ENCODE results near the gene SMG7. TPM values are rescaled to one million over a fixed set of nuclear protein-coding genes. Genes with fewer than 3 reads are reported as not detected.

Gene SMG7
- total and polyA plus RNA-seq, 2 donors: 13.4 to 22.9 TPM

GRCh38 chr1:183592733-183593132, 120.4 kb downstream of the SMG7 start:
- WGBS: 91% methylated on average over 7 of the region's 7 CpGs
- Histone ChIP-seq H3K27me3 (ENCODE audit: control insufficient read depth in 2 of 2, insufficient read depth in 1 of 2, low read length in 1 of 2) (no peaks in the 10 kb centered on the region), H3K4me1 (ENCODE audit: control insufficient read depth in 2 of 2, insufficient read depth in 2 of 2, low read length in 2 of 2) (peaks cover 0 to 4% of the 10 kb centered on the region in 2 donors), H3K36me3 (ENCODE audit: control insufficient read depth in 2 of 2, insufficient read depth in 2 of 2, low read length in 1 of 2) (no peaks in the 10 kb centered on the region), H3K4me3 (ENCODE audit: low read length in 2 of 2) (no peak overlapping the region), H3K27ac (ENCODE audit: low read depth in 1 of 2, low read length in 1 of 2) (no peak overlapping the region), H3K9me3 (ENCODE audit: control insufficient read depth in 2 of 2, insufficient read depth in 1 of 2, low read length in 1 of 2) (no peaks in the 10 kb centered on the region)
- no peak for DNase-seq (ENCODE audit: low read depth in 6 of 9, low spot score in 9 of 9)

GRCh38 chr1:183593356-183593755, 121.1 kb downstream of the SMG7 start:
- 88% methylated on average over 3 of the region's 3 CpGs for WGBS
- Histone ChIP-seq H3K9me3 (ENCODE audit: control insufficient read depth in 2 of 2, insufficient read depth in 1 of 2, low read length in 1 of 2) (no peaks in the 10 kb centered on the region), H3K27me3 (ENCODE audit: control insufficient read depth in 2 of 2, insufficient read depth in 1 of 2, low read length in 1 of 2) (no peaks in the 10 kb centered on the region), H3K4me3 (ENCODE audit: low read length in 2 of 2) (no peak overlapping the region), H3K4me1 (ENCODE audit: control insufficient read depth in 2 of 2, insufficient read depth in 2 of 2, low read length in 2 of 2) (peaks cover 0 to 4% of the 10 kb centered on the region in 2 donors), H3K36me3 (ENCODE audit: control insufficient read depth in 2 of 2, insufficient read depth in 2 of 2, low read length in 1 of 2) (no peaks in the 10 kb centered on the region), H3K27ac (ENCODE audit: low read depth in 1 of 2, low read length in 1 of 2) (no peak overlapping the region)
- DNase-seq (ENCODE audit: low read depth in 6 of 9, low spot score in 9 of 9): no peak

GRCh38 chr1:183595537-183595936, 123.2 kb downstream of the SMG7 start:
- no peak for DNase-seq (ENCODE audit: low read depth in 6 of 9, low spot score in 9 of 9)
- H3K27me3 ChIP-seq (ENCODE audit: control insufficient read depth in 2 of 2, insufficient read depth in 1 of 2, low read length in 1 of 2): no peaks in the 10 kb centered on the region
- no peak overlapping the region for H3K27ac ChIP-seq (ENCODE audit: low read depth in 1 of 2, low read length in 1 of 2)
- no peak overlapping the region for H3K4me3 ChIP-seq (ENCODE audit: low read length in 2 of 2)
- H3K4me1 ChIP-seq (ENCODE audit: control insufficient read depth in 2 of 2, insufficient read depth in 2 of 2, low read length in 2 of 2): peaks cover 0 to 4% of the 10 kb centered on the region in 2 donors
- no peaks in the 10 kb centered on the region for H3K9me3 ChIP-seq (ENCODE audit: control insufficient read depth in 2 of 2, insufficient read depth in 1 of 2, low read length in 1 of 2)
- WGBS: 98% methylated on average over 2 of the region's 2 CpGs
- H3K36me3 ChIP-seq (ENCODE audit: control insufficient read depth in 2 of 2, insufficient read depth in 2 of 2, low read length in 1 of 2): no peaks in the 10 kb centered on the region

GRCh38 chr1:183596500-183596899, 124.2 kb downstream of the SMG7 start:
- H3K36me3 ChIP-seq (ENCODE audit: control insufficient read depth in 2 of 2, insufficient read depth in 2 of 2, low read length in 1 of 2): no peaks in the 10 kb centered on the region
- H3K4me1 ChIP-seq (ENCODE audit: control insufficient read depth in 2 of 2, insufficient read depth in 2 of 2, low read length in 2 of 2): no peaks in the 10 kb centered on the region
- H3K27me3 ChIP-seq (ENCODE audit: control insufficient read depth in 2 of 2, insufficient read depth in 1 of 2, low read length in 1 of 2): no peaks in the 10 kb centered on the region
- no peak for DNase-seq (ENCODE audit: low read depth in 6 of 9, low spot score in 9 of 9)
- no peak overlapping the region for H3K4me3 ChIP-seq (ENCODE audit: low read length in 2 of 2)
- WGBS: 96% methylated on average over 5 of the region's 5 CpGs
- H3K27ac ChIP-seq (ENCODE audit: low read depth in 1 of 2, low read length in 1 of 2): no peak overlapping the region
- H3K9me3 ChIP-seq (ENCODE audit: control insufficient read depth in 2 of 2, insufficient read depth in 1 of 2, low read length in 1 of 2): no peaks in the 10 kb centered on the region

GRCh38 chr1:183597656-183598347, 125.5 kb downstream of the SMG7 start:
- Histone ChIP-seq H3K27me3 (ENCODE audit: control insufficient read depth in 2 of 2, insufficient read depth in 1 of 2, low read length in 1 of 2) (no peaks in the 10 kb centered on the region), H3K9me3 (ENCODE audit: control insufficient read depth in 2 of 2, insufficient read depth in 1 of 2, low read length in 1 of 2) (no peaks in the 10 kb centered on the region), H3K4me3 (ENCODE audit: low read length in 2 of 2) (no peak overlapping the region), H3K27ac (ENCODE audit: low read depth in 1 of 2, low read length in 1 of 2) (peak overlapping the region in 1 of 2 donors; percentile 2), H3K4me1 (ENCODE audit: control insufficient read depth in 2 of 2, insufficient read depth in 2 of 2, low read length in 2 of 2) (no peaks in the 10 kb centered on the region), H3K36me3 (ENCODE audit: control insufficient read depth in 2 of 2, insufficient read depth in 2 of 2, low read length in 1 of 2) (no peaks in the 10 kb centered on the region)
- WGBS: 87% methylated on average over 5 of the region's 5 CpGs
- no peak for DNase-seq (ENCODE audit: low read depth in 6 of 9, low spot score in 9 of 9)

- DNase-seq (ENCODE audit: low read depth in 6 of 9, low spot score in 9 of 9): no peak
- Histone ChIP-seq H3K27ac (ENCODE audit: low read depth in 1 of 2, low read length in 1 of 2) (peak overlapping the region in 1 of 2 donors; percentile 51), H3K9me3 (ENCODE audit: control insufficient read depth in 2 of 2, insufficient read depth in 1 of 2, low read length in 1 of 2) (no peaks in the 10 kb centered on the region), H3K4me3 (ENCODE audit: low read length in 2 of 2) (no peak overlapping the region), H3K4me1 (ENCODE audit: control insufficient read depth in 2 of 2, insufficient read depth in 2 of 2, low read length in 2 of 2) (no peaks in the 10 kb centered on the region), H3K27me3 (ENCODE audit: control insufficient read depth in 2 of 2, insufficient read depth in 1 of 2, low read length in 1 of 2) (no peaks in the 10 kb centered on the region), H3K36me3 (ENCODE audit: control insufficient read depth in 2 of 2, insufficient read depth in 2 of 2, low read length in 1 of 2) (no peaks in the 10 kb centered on the region)
- WGBS: 90% methylated on average over 2 of the region's 2 CpGs
Measured at GRCh38 chr1:183598386-183598785, 126.1 kb downstream of the SMG7 start.

- no peak overlapping the region for H3K4me3 ChIP-seq (ENCODE audit: low read length in 2 of 2)
- no peaks in the 10 kb centered on the region for H3K27me3 ChIP-seq (ENCODE audit: control insufficient read depth in 2 of 2, insufficient read depth in 1 of 2, low read length in 1 of 2)
- no peak overlapping the region for H3K27ac ChIP-seq (ENCODE audit: low read depth in 1 of 2, low read length in 1 of 2)
- no peaks in the 10 kb centered on the region for H3K36me3 ChIP-seq (ENCODE audit: control insufficient read depth in 2 of 2, insufficient read depth in 2 of 2, low read length in 1 of 2)
- DNase-seq (ENCODE audit: low read depth in 6 of 9, low spot score in 9 of 9): no peak
- H3K9me3 ChIP-seq (ENCODE audit: control insufficient read depth in 2 of 2, insufficient read depth in 1 of 2, low read length in 1 of 2): no peaks in the 10 kb centered on the region
- H3K4me1 ChIP-seq (ENCODE audit: control insufficient read depth in 2 of 2, insufficient read depth in 2 of 2, low read length in 2 of 2): no peaks in the 10 kb centered on the region
- 97% methylated on average over 3 of the region's 3 CpGs for WGBS
Measured at GRCh38 chr1:183600136-183600535, 127.8 kb downstream of the SMG7 start.

GRCh38 chr1:183600634-183601033, 128.3 kb downstream of the SMG7 start:
- Histone ChIP-seq H3K36me3 (ENCODE audit: control insufficient read depth in 2 of 2, insufficient read depth in 2 of 2, low read length in 1 of 2) (no peaks in the 10 kb centered on the region), H3K4me1 (ENCODE audit: control insufficient read depth in 2 of 2, insufficient read depth in 2 of 2, low read length in 2 of 2) (no peaks in the 10 kb centered on the region), H3K27me3 (ENCODE audit: control insufficient read depth in 2 of 2, insufficient read depth in 1 of 2, low read length in 1 of 2) (no peaks in the 10 kb centered on the region), H3K9me3 (ENCODE audit: control insufficient read depth in 2 of 2, insufficient read depth in 1 of 2, low read length in 1 of 2) (no peaks in the 10 kb centered on the region), H3K4me3 (ENCODE audit: low read length in 2 of 2) (no peak overlapping the region), H3K27ac (ENCODE audit: low read depth in 1 of 2, low read length in 1 of 2) (peak overlapping the region in 1 of 2 donors; percentile 3)
- no peak for DNase-seq (ENCODE audit: low read depth in 6 of 9, low spot score in 9 of 9)
- WGBS: 96% methylated on average over 3 of the region's 3 CpGs

- H3K27ac ChIP-seq (ENCODE audit: low read depth in 1 of 2, low read length in 1 of 2): no peak overlapping the region
- no peaks in the 10 kb centered on the region for H3K27me3 ChIP-seq (ENCODE audit: control insufficient read depth in 2 of 2, insufficient read depth in 1 of 2, low read length in 1 of 2)
- H3K4me3 ChIP-seq (ENCODE audit: low read length in 2 of 2): no peak overlapping the region
- H3K36me3 ChIP-seq (ENCODE audit: control insufficient read depth in 2 of 2, insufficient read depth in 2 of 2, low read length in 1 of 2): no peaks in the 10 kb centered on the region
- H3K4me1 ChIP-seq (ENCODE audit: control insufficient read depth in 2 of 2, insufficient read depth in 2 of 2, low read length in 2 of 2): no peaks in the 10 kb centered on the region
- no peak for DNase-seq (ENCODE audit: low read depth in 6 of 9, low spot score in 9 of 9)
- H3K9me3 ChIP-seq (ENCODE audit: control insufficient read depth in 2 of 2, insufficient read depth in 1 of 2, low read length in 1 of 2): no peaks in the 10 kb centered on the region
- WGBS: 100% methylated on average over 1 of the region's 1 CpG
Measured at GRCh38 chr1:183602510-183602909, 130.2 kb downstream of the SMG7 start.

Data from thymus (tissue), 11 donors.